Upper lobe of right lung (tissue), 1 donor: Measurements from ENCODE around the gene TMEM106B. TPM values are rescaled to one million over a fixed set of nuclear protein-coding genes. Genes with fewer than 3 reads are reported as not detected.

Experiments used
- ATAC-seq: fragments of 200-7000 bp; cut with Tn5 transposase; one replicate; pipeline ENCODE4 v1.9.1; 2020; ENCODE audit warnings: mild to moderate bottlenecking, moderate library complexity
- DNase-seq: peaks from one replicate; pipeline ENCODE4 v3.0.0-alpha.2; 2020
- H3K27ac ChIP-seq: fragments of 200-600 bp; one replicate; pipeline ENCODE4 v1.8.0; 2022
- H3K27me3 ChIP-seq: fragments of 200-600 bp; one replicate; pipeline ENCODE4 v1.8.0; 2022; ENCODE audit warnings: mild to moderate bottlenecking
- H3K36me3 ChIP-seq: fragments of 200-600 bp; one replicate; pipeline ENCODE4 v1.8.0; 2022
- H3K4me1 ChIP-seq: fragments of 200-600 bp; one replicate; pipeline ENCODE4 v1.8.0; 2022
- H3K4me3 ChIP-seq: fragments of 200-600 bp; one replicate; pipeline ENCODE4 v1.8.0; 2022; ENCODE audit warnings: mild to moderate bottlenecking
- H3K9me3 ChIP-seq: fragments of 200-600 bp; one replicate; pipeline ENCODE4 v1.8.0; 2022
- intact Hi-C: fragments of 100-400 bp; cut with DNase I; formaldehyde crosslinking; loops from one replicate; pipeline ENCODE4 v1.11.0; 2022
- total RNA-seq: library from RNA; stranded (reverse); fragmentation: NEBNext Ultra II Directional; extraction: Animal tissue kit (Norgen Biotek cat#: 25700); gene quantifications from one replicate; pipeline ENCODE4 v1.2.1, GENCODE V29; 2021
- TF ChIP-seq, protein P1 (sequence below): fragments of 200-600 bp; IDR thresholded peaks from one replicate; pipeline ENCODE4 v1.8.0; 2022; ENCODE audit warnings: antibody characterized with exemption
- donor health status: DM: no; HTN: yes; CAD: no; lungs with severe emphysema.

TMEM106B gene
- total RNA-seq, 1 donor from 2014 or later = 37.5 TPM

DNA sequence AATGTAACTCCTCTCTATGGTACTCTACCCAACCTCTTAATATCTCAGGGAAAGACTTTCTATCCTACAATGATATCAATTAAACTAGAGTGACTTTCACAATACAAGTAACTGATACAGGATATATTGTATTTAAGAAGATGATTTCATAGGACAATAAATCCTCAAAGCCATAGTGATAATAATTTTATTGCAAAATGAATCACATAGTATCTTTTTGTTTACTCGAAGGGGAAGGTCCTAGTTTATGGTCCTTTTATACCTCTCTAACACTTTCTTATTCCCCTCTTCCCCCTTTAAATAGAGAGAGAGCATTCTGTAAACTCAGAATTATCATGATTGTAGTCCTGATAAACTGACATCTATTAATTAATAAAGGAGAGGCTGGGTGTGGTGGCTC lies 56.4 kb downstream of the TMEM106B start:
- intact Hi-C loops = no loop called here
- no peak overlapping the region for H3K4me3 ChIP-seq
- no peaks in the 10 kb centered on the region for H3K36me3 ChIP-seq
- H3K27me3 ChIP-seq = no peaks in the 10 kb centered on the region
- H3K9me3 ChIP-seq = no peaks in the 10 kb centered on the region
- no peaks in the 10 kb centered on the region for H3K4me1 ChIP-seq
- TF ChIP-seq, protein P1, sequence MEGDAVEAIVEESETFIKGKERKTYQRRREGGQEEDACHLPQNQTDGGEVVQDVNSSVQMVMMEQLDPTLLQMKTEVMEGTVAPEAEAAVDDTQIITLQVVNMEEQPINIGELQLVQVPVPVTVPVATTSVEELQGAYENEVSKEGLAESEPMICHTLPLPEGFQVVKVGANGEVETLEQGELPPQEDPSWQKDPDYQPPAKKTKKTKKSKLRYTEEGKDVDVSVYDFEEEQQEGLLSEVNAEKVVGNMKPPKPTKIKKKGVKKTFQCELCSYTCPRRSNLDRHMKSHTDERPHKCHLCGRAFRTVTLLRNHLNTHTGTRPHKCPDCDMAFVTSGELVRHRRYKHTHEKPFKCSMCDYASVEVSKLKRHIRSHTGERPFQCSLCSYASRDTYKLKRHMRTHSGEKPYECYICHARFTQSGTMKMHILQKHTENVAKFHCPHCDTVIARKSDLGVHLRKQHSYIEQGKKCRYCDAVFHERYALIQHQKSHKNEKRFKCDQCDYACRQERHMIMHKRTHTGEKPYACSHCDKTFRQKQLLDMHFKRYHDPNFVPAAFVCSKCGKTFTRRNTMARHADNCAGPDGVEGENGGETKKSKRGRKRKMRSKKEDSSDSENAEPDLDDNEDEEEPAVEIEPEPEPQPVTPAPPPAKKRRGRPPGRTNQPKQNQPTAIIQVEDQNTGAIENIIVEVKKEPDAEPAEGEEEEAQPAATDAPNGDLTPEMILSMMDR = no peak
- no peak overlapping the region for H3K27ac ChIP-seq
- ATAC-seq (no peak), DNase-seq (no peak)

DNA sequence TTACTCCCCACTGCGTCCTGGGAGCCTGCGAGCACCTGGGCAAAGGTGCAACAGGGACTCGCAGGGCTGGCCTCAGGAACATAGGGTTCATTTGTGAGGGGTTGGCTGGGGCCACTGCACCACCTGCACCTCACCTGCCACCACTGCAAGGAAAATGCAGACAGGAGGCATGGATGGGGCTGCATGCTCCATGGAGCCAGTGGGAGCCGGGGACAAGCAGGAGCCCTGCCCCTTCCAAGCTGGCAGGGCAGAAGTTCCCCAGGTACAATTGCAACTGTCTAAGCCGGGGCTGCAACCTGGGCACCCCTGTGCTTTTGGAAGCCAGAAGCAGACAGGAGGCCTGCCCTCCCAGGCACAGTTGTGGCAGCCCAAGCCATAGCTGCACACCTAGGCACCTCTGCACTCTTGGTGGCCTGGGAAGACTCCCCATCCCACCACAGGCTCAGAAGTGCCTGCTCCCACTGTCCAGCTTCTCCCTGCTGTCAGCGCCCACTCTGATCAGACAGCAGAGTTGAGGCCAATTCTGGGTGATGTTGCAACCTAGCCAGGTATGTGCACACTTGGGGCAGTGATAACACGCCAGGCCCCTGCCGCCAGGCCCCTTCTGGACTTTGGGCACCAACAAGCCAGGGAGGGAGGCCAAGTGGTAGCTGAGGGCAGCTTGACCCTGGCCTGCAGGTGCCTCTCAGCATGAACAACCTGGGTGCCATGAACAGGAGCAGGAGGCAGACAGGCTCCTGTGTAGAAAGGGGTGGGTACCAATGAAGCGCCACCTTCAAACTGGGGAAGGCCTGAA lies 58.2 kb downstream of the TMEM106B start:
- H3K36me3 ChIP-seq = no peaks in the 10 kb centered on the region
- no peaks in the 10 kb centered on the region for H3K4me1 ChIP-seq
- no peaks in the 10 kb centered on the region for H3K27me3 ChIP-seq
- DNase-seq (no peak), ATAC-seq (peak; percentile 23)
- H3K9me3 ChIP-seq = no peaks in the 10 kb centered on the region
- H3K27ac ChIP-seq = no peak overlapping the region
- intact Hi-C loops = no loop called here
- no peak overlapping the region for H3K4me3 ChIP-seq
- TF ChIP-seq, protein P1 = no peak

DNA sequence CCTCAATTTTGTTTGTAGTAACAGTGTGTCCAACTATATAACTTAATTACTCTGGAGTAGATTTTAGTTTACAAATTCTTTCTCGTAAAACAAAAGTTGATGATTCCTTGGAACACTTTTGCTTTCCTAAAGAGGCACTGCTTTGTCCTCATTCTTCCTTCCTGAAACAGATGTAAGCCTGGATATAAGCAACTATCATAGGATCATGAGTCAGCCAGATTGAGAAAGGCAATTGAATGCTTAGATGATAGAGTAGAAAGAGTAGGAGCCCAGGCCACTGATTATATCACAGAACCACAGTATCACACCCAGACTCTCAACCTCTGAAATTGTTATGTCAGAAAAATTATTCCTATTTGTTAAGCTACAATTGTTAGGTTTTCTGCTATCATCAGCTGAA lies 69.9 kb downstream of the TMEM106B start:
- intact Hi-C loops = no loop called here

DNA sequence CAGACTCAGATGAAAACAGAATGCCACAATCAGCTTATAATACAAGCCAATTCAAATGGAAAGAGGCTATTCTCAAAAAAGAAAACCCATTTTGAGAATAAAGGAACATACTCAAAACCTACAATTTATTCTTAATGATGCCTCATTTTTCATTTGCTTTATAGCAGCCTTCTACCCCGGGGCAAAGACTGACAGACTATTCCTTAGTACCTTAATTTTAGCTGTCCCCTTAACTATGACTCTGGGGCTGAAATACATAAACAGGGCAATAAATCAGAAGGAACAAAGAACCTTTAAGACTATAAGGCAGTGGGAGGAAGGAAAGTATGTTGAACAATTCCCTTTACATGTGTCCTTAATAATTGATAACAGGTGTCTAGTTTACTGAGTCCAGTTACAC lies 76.8 kb downstream of the TMEM106B start:
- Histone ChIP-seq H3K4me1 (no peaks in the 10 kb centered on the region), H3K4me3 (no peak overlapping the region), H3K9me3 (no peaks in the 10 kb centered on the region), H3K27ac (no peak overlapping the region), H3K36me3 (no peaks in the 10 kb centered on the region), H3K27me3 (no peaks in the 10 kb centered on the region)
- no peak for DNase-seq
- intact Hi-C loops = no loop called here
- ATAC-seq = no peak
- TF ChIP-seq, protein P1 = no peak

More for the DNA sequence above, 69.9 kb downstream of the TMEM106B start:
- TF ChIP-seq, protein P1 = no peak
- Histone ChIP-seq H3K36me3 (no peaks in the 10 kb centered on the region), H3K4me3 (no peak overlapping the region), H3K27me3 (no peaks in the 10 kb centered on the region), H3K9me3 (no peaks in the 10 kb centered on the region), H3K4me1 (no peaks in the 10 kb centered on the region), H3K27ac (no peak overlapping the region)
- ATAC-seq (no peak), DNase-seq (no peak)

DNA sequence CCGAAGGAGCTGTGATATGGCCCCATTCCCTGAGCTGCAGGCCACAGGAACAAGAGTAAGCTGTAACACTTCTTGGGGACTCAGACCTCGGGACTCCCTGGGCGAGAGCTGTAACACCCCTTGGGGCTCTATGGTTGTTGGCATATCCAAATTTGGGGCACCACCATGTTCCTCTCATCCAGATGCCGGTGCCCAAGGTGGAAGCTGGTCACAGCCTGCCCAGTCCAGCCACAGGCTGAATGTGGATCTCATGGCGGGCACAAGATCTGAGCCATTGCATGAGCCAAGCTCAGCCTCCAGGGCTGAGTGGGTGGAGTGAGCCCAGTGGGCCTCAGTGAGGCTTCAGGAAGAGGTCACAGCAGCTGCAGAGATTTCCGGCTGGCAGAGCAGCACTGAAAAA lies 78.9 kb downstream of the TMEM106B start:
- Histone ChIP-seq H3K27ac (no peak overlapping the region), H3K9me3 (no peaks in the 10 kb centered on the region), H3K4me1 (no peaks in the 10 kb centered on the region), H3K4me3 (no peak overlapping the region), H3K27me3 (no peaks in the 10 kb centered on the region), H3K36me3 (no peaks in the 10 kb centered on the region)
- no peak for ATAC-seq
- DNase-seq = no peak
- TF ChIP-seq, protein P1 = no peak
- intact Hi-C loops = no loop called here
